Measurements from ENCODE around the gene LILRA2.
"Not testable (repeated sequence)": the region's sequence is repeated elsewhere in the genome, so short reads cannot be mapped to it uniquely, and the experiment has no call there.

LILRA2 gene

GRCh38 chr19:54573330-54573872 lies at the start of gene LILRA2:
Gene LILRA2, plus strand, starts transcription at chr19:54573790. Its CDS starts 89 bp downstream, at chr19:54573879.
- no peak for DNase-seq (ENCODE audit: low read depth in 2 of 3, low spot score in 1 of 3)

- DNase-seq (ENCODE audit: low read depth in 2 of 3, low spot score in 1 of 3): no peak
Observed at GRCh38 chr19:54525636-54526035, 48.0 kb upstream of the LILRA2 start.

GRCh38 chr19:54526972-54527371 lies 46.6 kb upstream of the LILRA2 start:
- DNase-seq (ENCODE audit: low read depth in 2 of 3, low spot score in 1 of 3): no peak

GRCh38 chr19:54530866-54531265 lies 42.7 kb upstream of the LILRA2 start:
- no peak for DNase-seq (ENCODE audit: low read depth in 2 of 3, low spot score in 1 of 3)

- no peak for DNase-seq (ENCODE audit: low read depth in 2 of 3, low spot score in 1 of 3)
Observed at GRCh38 chr19:54532528-54532927, 41.1 kb upstream of the LILRA2 start.

GRCh38 chr19:54533476-54533875 lies 40.1 kb upstream of the LILRA2 start:
- DNase-seq (ENCODE audit: low read depth in 2 of 3, low spot score in 1 of 3): no peak

- no peak for DNase-seq (ENCODE audit: low read depth in 2 of 3, low spot score in 1 of 3)
Observed at GRCh38 chr19:54534156-54534555, 39.4 kb upstream of the LILRA2 start.

- DNase-seq (ENCODE audit: low read depth in 2 of 3, low spot score in 1 of 3): no peak
Observed at GRCh38 chr19:54535601-54536000, 38.0 kb upstream of the LILRA2 start.

GRCh38 chr19:54536956-54537355 lies 36.6 kb upstream of the LILRA2 start:
- no peak for DNase-seq (ENCODE audit: low read depth in 2 of 3, low spot score in 1 of 3)

GRCh38 chr19:54541712-54542111 lies 31.9 kb upstream of the LILRA2 start:
- no peak for DNase-seq (ENCODE audit: low read depth in 2 of 3, low spot score in 1 of 3)

GRCh38 chr19:54548806-54549205 lies 24.8 kb upstream of the LILRA2 start:
- DNase-seq (ENCODE audit: low read depth in 2 of 3, low spot score in 1 of 3): no peak

- no peak for DNase-seq (ENCODE audit: low read depth in 2 of 3, low spot score in 1 of 3)
Observed at GRCh38 chr19:54549224-54549623, 24.4 kb upstream of the LILRA2 start.

- DNase-seq (ENCODE audit: low read depth in 2 of 3, low spot score in 1 of 3): no peak
Observed at GRCh38 chr19:54551293-54551692, 22.3 kb upstream of the LILRA2 start.

GRCh38 chr19:54551950-54552912 lies 21.4 kb upstream of the LILRA2 start:
- DNase-seq (ENCODE audit: low read depth in 2 of 3, low spot score in 1 of 3): no peak

GRCh38 chr19:54552913-54553310 lies 20.7 kb upstream of the LILRA2 start:
- no peak for DNase-seq (ENCODE audit: low read depth in 2 of 3, low spot score in 1 of 3)

- no peak for DNase-seq (ENCODE audit: low read depth in 2 of 3, low spot score in 1 of 3)
Observed at GRCh38 chr19:54554006-54554405, 19.6 kb upstream of the LILRA2 start.

- DNase-seq (ENCODE audit: low read depth in 2 of 3, low spot score in 1 of 3): no peak
Observed at GRCh38 chr19:54554896-54555295, 18.7 kb upstream of the LILRA2 start.

GRCh38 chr19:54556194-54556593 lies 17.4 kb upstream of the LILRA2 start:
- DNase-seq (ENCODE audit: low read depth in 2 of 3, low spot score in 1 of 3): no peak

- DNase-seq (ENCODE audit: low read depth in 2 of 3, low spot score in 1 of 3): no peak
Observed at GRCh38 chr19:54558339-54558738, 15.3 kb upstream of the LILRA2 start.

- no peak for DNase-seq (ENCODE audit: low read depth in 2 of 3, low spot score in 1 of 3)
Observed at GRCh38 chr19:54560881-54561385, 12.7 kb upstream of the LILRA2 start.

- DNase-seq (ENCODE audit: low read depth in 2 of 3, low spot score in 1 of 3): no peak
Observed at GRCh38 chr19:54561840-54562239, 11.8 kb upstream of the LILRA2 start.

GRCh38 chr19:54563206-54563605 lies 10.4 kb upstream of the LILRA2 start:
- not testable (repeated sequence) for DNase-seq (ENCODE audit: low read depth in 2 of 3, low spot score in 1 of 3)
